B cell (primary cell): ENCODE data around the gene GPR37. TPM values are rescaled to one million over a fixed set of nuclear protein-coding genes. Genes with fewer than 3 reads are reported as not detected.

ENCODE experiments used
- ATAC-seq: fragments of 200-7000 bp; cut with Tn5 transposase; one replicate; pipeline ENCODE4 v1.10.0; 2021; ENCODE audit warnings: low read depth, mild to moderate bottlenecking, moderate number of reproducible peaks, moderate library complexity
- CTCF ChIA-PET: fragments of 350-600 bp; sonication (Branson Sonifier 250); formaldehyde crosslinking; loops from one replicate; lab custom pipeline; 2021; ENCODE audit warnings: antibody characterized with exemption, inconsistent platforms; lab: Charles Lee
- POLR2A ChIA-PET: fragments of 350-600 bp; sonication (Branson Sonifier 250); formaldehyde crosslinking; loops from one replicate; lab custom pipeline; 2021; ENCODE audit warnings: antibody characterized with exemption; lab: Charles Lee
- DNase-seq: peaks from one replicate; pipeline ENCODE4 v3.0.0; 2013
- H2AFZ ChIP-seq: 2 replicates; pipeline ENCODE4 v1.6.1; 2012; ENCODE audit warnings: mild to moderate bottlenecking, low read depth, low read length; ENCODE audit not compliant: insufficient read depth, poor library complexity, severe bottlenecking
- H3K27ac ChIP-seq, 2 donors: 1 replicate in 1 of 2; 2 replicates in 1 of 2; pipeline ENCODE4 v1.5.1; 2012 to 2013; ENCODE audit warnings: low read length in 2 of 2, mild to moderate bottlenecking in 2 of 2, moderate library complexity in 1 of 2
- H3K27me3 ChIP-seq, 4 experiments: fragments of 200-600 bp in 1 of 4; sonication (generic) in 1 of 4; replicated peaks in 1 of 4; 1 replicate in 2 of 4; 2 replicates in 2 of 4; pipeline versions ENCODE4 v1.6.1 to v1.7.0; 2013 to 2016; ENCODE audit warnings: low read length in 3 of 4, mild to moderate bottlenecking in 2 of 4, mixed read lengths in 1 of 4, moderate library complexity in 1 of 4; ENCODE audit not compliant: insufficient read depth in 4 of 4, control insufficient read depth in 3 of 4; ENCODE audit errors: control extremely low read depth in 1 of 4
- H3K36me3 ChIP-seq, 2 experiments: replicated peaks in 1 of 2; 1 replicate in 1 of 2; 2 replicates in 1 of 2; pipeline versions ENCODE4 v1.6.1 to v1.7.1; 2013; ENCODE audit warnings: low read length in 1 of 2; ENCODE audit not compliant: insufficient read depth in 2 of 2, control insufficient read depth in 1 of 2; ENCODE audit errors: control extremely low read depth in 1 of 2, extremely low read depth in 1 of 2
- H3K4me1 ChIP-seq, 2 donors: fragments of 200-600 bp in 1 of 2; sonication (generic) in 1 of 2; 1 replicate in 1 of 2; 2 replicates in 1 of 2; pipeline versions ENCODE4 v1.5.1 to v1.6.1; 2013 to 2017; ENCODE audit warnings: low read length in 2 of 2; ENCODE audit not compliant: control insufficient read depth in 2 of 2, insufficient read depth in 2 of 2
- H3K4me2 ChIP-seq: replicated peaks from 2 replicates; pipeline ENCODE3; 2012; ENCODE audit warnings: mild to moderate bottlenecking, low read depth, low read length; ENCODE audit not compliant: poor library complexity, severe bottlenecking
- H3K4me3 ChIP-seq, 5 experiments: fragments of 200-600 bp in 1 of 5; sonication (generic) in 1 of 5; 1 replicate in 3 of 5; 2 replicates in 2 of 5; pipeline versions ENCODE4 v1.5.1 to v1.7.0; 2011 to 2016; ENCODE audit warnings: low read length in 4 of 5, mild to moderate bottlenecking in 4 of 5, low read depth in 2 of 5, control low read depth in 1 of 5, moderate library complexity in 1 of 5; ENCODE audit not compliant: insufficient read depth in 1 of 5; ENCODE audit errors: control extremely low read depth in 1 of 5, extremely low read depth in 1 of 5
- H3K79me2 ChIP-seq: fragments of 200-600 bp; sonication (generic); one replicate; pipeline ENCODE4 v1.6.0; 2016; ENCODE audit warnings: low read length; ENCODE audit not compliant: control insufficient read depth, insufficient read depth
- H3K9ac ChIP-seq: fragments of 200-600 bp; sonication (generic); 2 replicates; pipeline ENCODE4 v1.6.1; 2017; ENCODE audit warnings: mild to moderate bottlenecking, low read length, moderate library complexity
- H3K9me3 ChIP-seq, 3 donors: one replicate each; pipeline versions ENCODE4 v1.6.1 to v1.7.1; 2013; ENCODE audit warnings: low read length in 2 of 3; ENCODE audit not compliant: control insufficient read depth in 2 of 3, insufficient read depth in 1 of 3; ENCODE audit errors: control extremely low read depth in 1 of 3
- H4K20me1 ChIP-seq: 2 replicates; pipeline ENCODE4 v1.6.0; 2012; ENCODE audit warnings: mild to moderate bottlenecking, low read length; ENCODE audit not compliant: insufficient read depth, control insufficient read depth, poor library complexity, severe bottlenecking
- H3K27ac Mint-ChIP-seq: one replicate; pipeline ENCODE4 v1.8.0; 2021; ENCODE audit warnings: mixed read lengths
- H3K27me3 Mint-ChIP-seq: one replicate; pipeline ENCODE4 v1.8.0; 2021; ENCODE audit warnings: mixed read lengths
- H3K4me1 Mint-ChIP-seq: one replicate; pipeline ENCODE4 v1.8.0; 2021; ENCODE audit warnings: mixed read lengths
- H3K4me3 Mint-ChIP-seq: one replicate; pipeline ENCODE4 v1.8.0; 2021; ENCODE audit warnings: mixed read lengths
- H3K9me3 Mint-ChIP-seq: one replicate; pipeline ENCODE4 v1.8.0; 2022; ENCODE audit warnings: mixed read lengths; ENCODE audit not compliant: insufficient read depth
- EZH2 ChIP-seq: IDR thresholded peaks from 2 replicates; pipeline ENCODE4 v1.6.1; 2012; ENCODE audit warnings: borderline replicate concordance, low read depth, mild to moderate bottlenecking, moderate library complexity, low read length; ENCODE audit not compliant: insufficient read depth, poor library complexity, severe bottlenecking
- WGBS: methylation state at CpG from one replicate; pipeline ENCODE4 v1.1.5; 2013; ENCODE audit warnings: missing lambda C conversion rate; ENCODE audit not compliant: insufficient coverage; 5-methylcytosine and 5-hydroxymethylcytosine counted together
- intact Hi-C: fragments of 100-400 bp; cut with micrococcal nuclease; formaldehyde crosslinking; loops from one replicate; pipeline ENCODE4 v1.10.0; 2022
- polyA plus RNA-seq: library from polyadenylated mRNA; depleted of rRNA; stranded (reverse); fragments of >200 nt; gene quantifications from 2 replicates; pipeline ENCODE4 v1.2.3, GENCODE V29; 2012
- total RNA-seq, 2 donors: library from RNA; stranded (reverse); fragments of 120-200 nt in 1 of 2; gene quantifications; 1 replicate in 1 of 2; 2 replicates in 1 of 2; pipeline versions ENCODE4 v1.2.3 to v1.2.4, GENCODE V29; 2013 to 2022
- TF ChIP-seq, protein P1 (sequence below): fragments of 200-600 bp; IDR thresholded peaks from one replicate; pipeline ENCODE4 v1.8.0; 2022; ENCODE audit warnings: antibody characterized with exemption, mild to moderate bottlenecking

Gene GPR37
- total and polyA plus RNA-seq, 2 donors (not counting 1 experiment from before 2014, with no cell fraction given), result not detected

- intact Hi-C loops, result no loop called here
- Histone ChIP-seq H3K79me2 (no peaks in the 10 kb centered on the region), H3K27ac (no peak overlapping the region), H2AFZ (no peak overlapping the region), H3K27me3 (no peaks in the 10 kb centered on the region), H3K36me3 (no peaks in the 10 kb centered on the region), H3K4me1 (no peaks in the 10 kb centered on the region), H4K20me1 (no peaks in the 10 kb centered on the region), H3K4me2 (no peak overlapping the region), H3K9ac (no peak overlapping the region), H3K4me3 (no peak overlapping the region), H3K9me3 (no peaks in the 10 kb centered on the region)
- no peaks in the 10 kb centered on the region for H3K4me1 Mint-ChIP-seq
- H3K27me3 Mint-ChIP-seq, result peaks cover 9% of the 10 kb centered on the region
- CTCF ChIA-PET, result no interaction called here
- POLR2A ChIA-PET, result no interaction called here
- WGBS, result 89% methylated on average over 1 of the region's 1 CpG
- ATAC-seq, result no peak
- TF ChIP-seq, protein P1, sequence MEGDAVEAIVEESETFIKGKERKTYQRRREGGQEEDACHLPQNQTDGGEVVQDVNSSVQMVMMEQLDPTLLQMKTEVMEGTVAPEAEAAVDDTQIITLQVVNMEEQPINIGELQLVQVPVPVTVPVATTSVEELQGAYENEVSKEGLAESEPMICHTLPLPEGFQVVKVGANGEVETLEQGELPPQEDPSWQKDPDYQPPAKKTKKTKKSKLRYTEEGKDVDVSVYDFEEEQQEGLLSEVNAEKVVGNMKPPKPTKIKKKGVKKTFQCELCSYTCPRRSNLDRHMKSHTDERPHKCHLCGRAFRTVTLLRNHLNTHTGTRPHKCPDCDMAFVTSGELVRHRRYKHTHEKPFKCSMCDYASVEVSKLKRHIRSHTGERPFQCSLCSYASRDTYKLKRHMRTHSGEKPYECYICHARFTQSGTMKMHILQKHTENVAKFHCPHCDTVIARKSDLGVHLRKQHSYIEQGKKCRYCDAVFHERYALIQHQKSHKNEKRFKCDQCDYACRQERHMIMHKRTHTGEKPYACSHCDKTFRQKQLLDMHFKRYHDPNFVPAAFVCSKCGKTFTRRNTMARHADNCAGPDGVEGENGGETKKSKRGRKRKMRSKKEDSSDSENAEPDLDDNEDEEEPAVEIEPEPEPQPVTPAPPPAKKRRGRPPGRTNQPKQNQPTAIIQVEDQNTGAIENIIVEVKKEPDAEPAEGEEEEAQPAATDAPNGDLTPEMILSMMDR, result no peak
- no peak for TF ChIP-seq EZH2
- H3K9me3 Mint-ChIP-seq, result no peaks in the 10 kb centered on the region
- no peak overlapping the region for H3K4me3 Mint-ChIP-seq
- no peak overlapping the region for H3K27ac Mint-ChIP-seq
- no peak for DNase-seq
Measured at GRCh38 chr7:124780608-124781007, 15.0 kb upstream of the GPR37 start.

GRCh38 chr7:124780056-124780455, 14.5 kb upstream of the GPR37 start:
- ChIA-PET POLR2A (no interaction called here), CTCF (no interaction called here)

More at GRCh38 chr7:124780056-124780455, 14.5 kb upstream of the GPR37 start:
- H3K4me3 ChIP-seq, result no peak overlapping the region
- no peaks in the 10 kb centered on the region for H3K4me1 ChIP-seq
- ATAC-seq (no peak), DNase-seq (no peak)
- H3K4me3 Mint-ChIP-seq, result no peak overlapping the region
- no peaks in the 10 kb centered on the region for H3K27me3 ChIP-seq
- peaks cover 9% of the 10 kb centered on the region for H3K27me3 Mint-ChIP-seq
- H3K79me2 ChIP-seq, result no peaks in the 10 kb centered on the region
- no peak overlapping the region for H3K9ac ChIP-seq
- H3K27ac Mint-ChIP-seq, result no peak overlapping the region
- no peaks in the 10 kb centered on the region for H4K20me1 ChIP-seq
- H3K9me3 Mint-ChIP-seq, result no peaks in the 10 kb centered on the region
- H3K27ac ChIP-seq, result no peak overlapping the region
- TF ChIP-seq, protein P1, result no peak
- no peak for TF ChIP-seq EZH2
- intact Hi-C loops, result no loop called here
- no peaks in the 10 kb centered on the region for H3K9me3 ChIP-seq
- H2AFZ ChIP-seq, result no peak overlapping the region
- H3K4me2 ChIP-seq, result no peak overlapping the region
- no peaks in the 10 kb centered on the region for H3K36me3 ChIP-seq
- no peaks in the 10 kb centered on the region for H3K4me1 Mint-ChIP-seq
